ENCODE data around the gene CWF19L2. TPM values are rescaled to one million over a fixed set of nuclear protein-coding genes. Genes with fewer than 3 reads are reported as not detected.
"Not testable (repeated sequence)": the region's sequence is repeated elsewhere in the genome, so short reads cannot be mapped to it uniquely, and the experiment has no call there.

The CWF19L2 gene
- total and polyA plus RNA-seq, 5 donors from 2014 or later = 7.6 to 28.3 (median 8.2) TPM

GRCh38 chr11:107392611-107393010 is 65.0 kb downstream of the CWF19L2 start:
- H3K4me1 Mint-ChIP-seq = peaks cover 3 to 21% (median 9%) of the 10 kb centered on the region in 4 donors
- ATAC-seq (ENCODE audit: low read depth in 2 of 2) = no peak
- H3K36me3 Mint-ChIP-seq = peaks cover 55% of the 10 kb centered on the region

GRCh38 chr11:107390701-107391100 is 66.9 kb downstream of the CWF19L2 start:
- Mint-ChIP-seq H3K36me3 (peaks cover 58% of the 10 kb centered on the region), H3K4me1 (peaks cover 16 to 23% (median 21%) of the 10 kb centered on the region in 4 donors)
- H3K9me3 ChIP-seq (ENCODE audit: control insufficient read depth in 2 of 2, low read length in 2 of 2); H3K27me3 ChIP-seq (ENCODE audit: control insufficient read depth, insufficient read depth, low read length); H3K27me3 Mint-ChIP-seq; H3K4me1 ChIP-seq (ENCODE audit: control insufficient read depth, insufficient read depth, low read length, poor library complexity, severe bottlenecking); H3K4me3 ChIP-seq (ENCODE audit: low read depth, low read length); ATAC-seq (ENCODE audit: low read depth in 2 of 2); H3K27ac ChIP-seq (ENCODE audit: insufficient read depth, low read length, poor library complexity, severe bottlenecking); DNase-seq; H3K27ac Mint-ChIP-seq; H3K9me3 Mint-ChIP-seq; H3K4me3 Mint-ChIP-seq: not testable (repeated sequence)
- peaks cover 47% of the 10 kb centered on the region for H3K36me3 ChIP-seq (ENCODE audit: control insufficient read depth, insufficient read depth, low read length)

More at GRCh38 chr11:107392611-107393010, 65.0 kb downstream of the CWF19L2 start:
- Histone ChIP-seq H3K27me3 (ENCODE audit: control insufficient read depth, insufficient read depth, low read length) (no peaks in the 10 kb centered on the region), H3K27ac (ENCODE audit: insufficient read depth, low read length, poor library complexity, severe bottlenecking) (no peak overlapping the region), H3K4me1 (ENCODE audit: control insufficient read depth, insufficient read depth, low read length, poor library complexity, severe bottlenecking) (no peaks in the 10 kb centered on the region), H3K36me3 (ENCODE audit: control insufficient read depth, insufficient read depth, low read length) (peaks cover 53% of the 10 kb centered on the region), H3K9me3 (ENCODE audit: control insufficient read depth in 2 of 2, low read length in 2 of 2) (no peaks in the 10 kb centered on the region), H3K4me3 (ENCODE audit: low read depth, low read length) (no peak overlapping the region)
- Mint-ChIP-seq H3K27me3 (no peaks in the 10 kb centered on the region), H3K4me3 (no peak overlapping the region), H3K9me3 (no peaks in the 10 kb centered on the region), H3K27ac (no peak overlapping the region)
- no peak for DNase-seq

- no peak overlapping the region for H3K27ac ChIP-seq (ENCODE audit: insufficient read depth, low read length, poor library complexity, severe bottlenecking)
- Mint-ChIP-seq H3K9me3 (no peaks in the 10 kb centered on the region), H3K27ac (peak overlapping the region in 2 of 3 donors; percentile 33 to 66), H3K4me1 (peaks cover 5 to 28% (median 20%) of the 10 kb centered on the region in 4 donors), H3K36me3 (peaks cover 55% of the 10 kb centered on the region), H3K4me3 (no peak overlapping the region), H3K27me3 (no peaks in the 10 kb centered on the region)
- H3K4me1 ChIP-seq (ENCODE audit: control insufficient read depth, insufficient read depth, low read length, poor library complexity, severe bottlenecking) = peaks cover 5% of the 10 kb centered on the region
- peaks cover 50% of the 10 kb centered on the region for H3K36me3 ChIP-seq (ENCODE audit: control insufficient read depth, insufficient read depth, low read length)
- H3K9me3 ChIP-seq (ENCODE audit: control insufficient read depth in 2 of 2, low read length in 2 of 2) = no peaks in the 10 kb centered on the region
- no peak overlapping the region for H3K4me3 ChIP-seq (ENCODE audit: low read depth, low read length)
- no peak for DNase-seq
- ATAC-seq (ENCODE audit: low read depth in 2 of 2) = no peak
- H3K27me3 ChIP-seq (ENCODE audit: control insufficient read depth, insufficient read depth, low read length) = no peaks in the 10 kb centered on the region
Observed at GRCh38 chr11:107387666-107388065, 70.0 kb downstream of the CWF19L2 start.

- no peaks in the 10 kb centered on the region for H3K9me3 Mint-ChIP-seq
- peaks cover 7 to 28% (median 22%) of the 10 kb centered on the region in 4 donors for H3K4me1 Mint-ChIP-seq
- Histone ChIP-seq H3K9me3 (ENCODE audit: control insufficient read depth in 2 of 2, low read length in 2 of 2) (no peaks in the 10 kb centered on the region), H3K27me3 (ENCODE audit: control insufficient read depth, insufficient read depth, low read length) (no peaks in the 10 kb centered on the region), H3K36me3 (ENCODE audit: control insufficient read depth, insufficient read depth, low read length) (peaks cover 36% of the 10 kb centered on the region), H3K4me3 (ENCODE audit: low read depth, low read length) (no peak overlapping the region), H3K27ac (ENCODE audit: insufficient read depth, low read length, poor library complexity, severe bottlenecking) (no peak overlapping the region), H3K4me1 (ENCODE audit: control insufficient read depth, insufficient read depth, low read length, poor library complexity, severe bottlenecking) (peaks cover 5% of the 10 kb centered on the region)
- no peak for ATAC-seq (ENCODE audit: low read depth in 2 of 2)
- peaks cover 47% of the 10 kb centered on the region for H3K36me3 Mint-ChIP-seq
- H3K4me3 Mint-ChIP-seq = no peak overlapping the region
- H3K27me3 Mint-ChIP-seq = no peaks in the 10 kb centered on the region
- DNase-seq = no peak
- H3K27ac Mint-ChIP-seq = peak overlapping the region in 2 of 3 donors; percentile 23 to 42
Observed at GRCh38 chr11:107385361-107385981, 72.2 kb downstream of the CWF19L2 start.

- peaks cover 26% of the 10 kb centered on the region for H3K36me3 ChIP-seq (ENCODE audit: control insufficient read depth, insufficient read depth, low read length)
- H3K27me3 ChIP-seq (ENCODE audit: control insufficient read depth, insufficient read depth, low read length) = no peaks in the 10 kb centered on the region
- H3K9me3 ChIP-seq (ENCODE audit: control insufficient read depth in 2 of 2, low read length in 2 of 2) = no peaks in the 10 kb centered on the region
- Mint-ChIP-seq H3K4me1 (peaks cover 9 to 28% (median 22%) of the 10 kb centered on the region in 4 donors), H3K9me3 (no peaks in the 10 kb centered on the region), H3K27ac (no peak overlapping the region), H3K27me3 (no peaks in the 10 kb centered on the region), H3K4me3 (no peak overlapping the region), H3K36me3 (peaks cover 42% of the 10 kb centered on the region)
- no peak for ATAC-seq (ENCODE audit: low read depth in 2 of 2)
- peaks cover 5% of the 10 kb centered on the region for H3K4me1 ChIP-seq (ENCODE audit: control insufficient read depth, insufficient read depth, low read length, poor library complexity, severe bottlenecking)
- no peak overlapping the region for H3K4me3 ChIP-seq (ENCODE audit: low read depth, low read length)
- no peak overlapping the region for H3K27ac ChIP-seq (ENCODE audit: insufficient read depth, low read length, poor library complexity, severe bottlenecking)
- no peak for DNase-seq
Observed at GRCh38 chr11:107384144-107384852, 73.3 kb downstream of the CWF19L2 start.

- peaks cover 19% of the 10 kb centered on the region for H3K36me3 Mint-ChIP-seq
- no peak overlapping the region for H3K4me3 Mint-ChIP-seq
- Histone ChIP-seq H3K4me1 (ENCODE audit: control insufficient read depth, insufficient read depth, low read length, poor library complexity, severe bottlenecking) (no peaks in the 10 kb centered on the region), H3K27ac (ENCODE audit: insufficient read depth, low read length, poor library complexity, severe bottlenecking) (no peak overlapping the region), H3K27me3 (ENCODE audit: control insufficient read depth, insufficient read depth, low read length) (no peaks in the 10 kb centered on the region), H3K36me3 (ENCODE audit: control insufficient read depth, insufficient read depth, low read length) (no peaks in the 10 kb centered on the region), H3K4me3 (ENCODE audit: low read depth, low read length) (no peak overlapping the region), H3K9me3 (ENCODE audit: control insufficient read depth in 2 of 2, low read length in 2 of 2) (no peaks in the 10 kb centered on the region)
- H3K9me3 Mint-ChIP-seq = peaks cover 0 to 7% (median 1%) of the 10 kb centered on the region in 7 donors
- H3K27ac Mint-ChIP-seq = peak overlapping the region; percentile 7 to 79 (median 13)
- peaks cover 15 to 26% (median 21%) of the 10 kb centered on the region in 4 donors for H3K4me1 Mint-ChIP-seq
- ATAC-seq (ENCODE audit: low read depth in 2 of 2) (no peak), DNase-seq (no peak)
- no peaks in the 10 kb centered on the region for H3K27me3 Mint-ChIP-seq
Observed at GRCh38 chr11:107372439-107372838, 85.2 kb downstream of the CWF19L2 start.

- H3K27me3 ChIP-seq (ENCODE audit: control insufficient read depth, insufficient read depth, low read length) = no peaks in the 10 kb centered on the region
- Mint-ChIP-seq H3K27me3 (no peaks in the 10 kb centered on the region), H3K27ac (peak overlapping the region in 1 of 3 donors; percentile 45), H3K9me3 (peaks cover 0 to 7% (median 1%) of the 10 kb centered on the region in 7 donors), H3K4me3 (no peak overlapping the region), H3K36me3 (peaks cover 19% of the 10 kb centered on the region), H3K4me1 (peaks cover 15 to 26% (median 21%) of the 10 kb centered on the region in 4 donors)
- H3K27ac ChIP-seq (ENCODE audit: insufficient read depth, low read length, poor library complexity, severe bottlenecking) = no peak overlapping the region
- no peaks in the 10 kb centered on the region for H3K9me3 ChIP-seq (ENCODE audit: control insufficient read depth in 2 of 2, low read length in 2 of 2)
- no peak for DNase-seq
- H3K4me1 ChIP-seq (ENCODE audit: control insufficient read depth, insufficient read depth, low read length, poor library complexity, severe bottlenecking) = no peaks in the 10 kb centered on the region
- no peak for ATAC-seq (ENCODE audit: low read depth in 2 of 2)
- no peak overlapping the region for H3K4me3 ChIP-seq (ENCODE audit: low read depth, low read length)
- no peaks in the 10 kb centered on the region for H3K36me3 ChIP-seq (ENCODE audit: control insufficient read depth, insufficient read depth, low read length)
Observed at GRCh38 chr11:107370390-107370789, 87.2 kb downstream of the CWF19L2 start.
